Adrenal gland (tissue), 12 donors: Measurements from ENCODE around the gene BPIFB2. TPM values are rescaled to one million over a fixed set of nuclear protein-coding genes. Genes with fewer than 3 reads are reported as not detected.

Experiments used
- DNase-seq, 7 donors: peaks; one replicate each; pipeline ENCODE4 v3.0.0-alpha.2; 2019 to 2020
- H3K27ac ChIP-seq, 5 donors: fragments of 200-600 bp; sonication (generic) in 4 of 5; 1 replicate in 3 of 5; 2 replicates in 2 of 5; pipeline versions ENCODE4 v1.5.1 to v1.8.0; 2016 to 2020; ENCODE audit warnings: mild to moderate bottlenecking in 1 of 5
- H3K27me3 ChIP-seq: fragments of 200-600 bp; 2 replicates; pipeline ENCODE4 v1.8.0; 2021
- H3K36me3 ChIP-seq, 2 donors: fragments of 200-600 bp; replicated peaks in 1 of 2; 1 replicate in 1 of 2; 2 replicates in 1 of 2; pipeline versions ENCODE4 v1.5.1 to v1.8.0; 2018 to 2022
- H3K4me1 ChIP-seq, 2 donors: fragments of 200-600 bp; replicated peaks in 1 of 2; 1 replicate in 1 of 2; 2 replicates in 1 of 2; pipeline versions ENCODE4 v1.5.1 to v1.8.0; 2018 to 2021
- H3K4me3 ChIP-seq, 4 donors: fragments of 200-600 bp; sonication (generic) in 3 of 4; one replicate each; pipeline ENCODE4 v1.5.1; 2016 to 2018
- H3K9me3 ChIP-seq, 3 donors: fragments of 200-600 bp; sonication (generic) in 1 of 3; replicated peaks in 1 of 3; 1 replicate in 2 of 3; 2 replicates in 1 of 3; pipeline versions ENCODE4 v1.5.1 to v1.8.0; 2016 to 2021
- CTCF ChIP-seq, 6 experiments: fragments of 450-650 bp in 4 of 6; fragments of 200-600 bp in 2 of 6; sonication (generic) in 1 of 6; IDR thresholded peaks; 1 replicate in 5 of 6; 2 replicates in 1 of 6; pipeline versions ENCODE4 v1.5.1 to v1.8.0; 2016 to 2021; ENCODE audit warnings: antibody characterized with exemption in 6 of 6, mild to moderate bottlenecking in 2 of 6, moderate library complexity in 1 of 6
- POLR2A ChIP-seq, 2 donors: fragments of 450-650 bp; IDR thresholded peaks; one replicate each; pipeline ENCODE4 v1.6.1; 2017; ENCODE audit warnings: antibody characterized with exemption in 2 of 2, mild to moderate bottlenecking in 2 of 2, moderate library complexity in 1 of 2
- WGBS, 4 donors: extraction: QIAGEN DNeasy Blood & Tissue Kit in 2 of 4; methylation state at CpG; one replicate each; pipeline versions ENCODE4 v1.1.5 to v1.1.7; 2013 to 2017; 5-methylcytosine and 5-hydroxymethylcytosine counted together
- intact Hi-C, 2 donors: fragments of 100-400 bp; cut with DNase I; formaldehyde crosslinking; loops; one replicate each; pipeline versions ENCODE4 v1.14.1 to v1.15.0; 2022 to 2023
- polyA plus RNA-seq, 3 donors: library from polyadenylated mRNA; stranded (reverse); fragments of 200-250 nt in 2 of 3; fragments of 350-450 nt in 1 of 3; fragmentation: Illumina TruSeq in 1 of 3; extraction: RNeasy Lipid Tissue Mini Kit (QIAGEN cat#74804) in 1 of 3; gene quantifications; one replicate each; pipeline ENCODE4 v1.2.3, GENCODE V29; 2013 to 2014
- total RNA-seq, 9 donors: library from RNA; depleted of rRNA in 4 of 9; stranded (reverse); fragments of >200 nt in 4 of 9; fragments of 120-200 nt in 1 of 9; fragmentation: NEBNext Ultra II Directional in 1 of 9; extraction: Animal tissue kit (Norgen Biotek cat#: 25700) in 1 of 9; gene quantifications; one replicate each; pipeline versions ENCODE4 v1.1.0 to v1.2.4, GENCODE V29; 2013 to 2023
- donor health status: healthy with polysubstance abuse.
- donor health status: Bipolar disorder and iron deficiency.
- donor health status: DM: yes; HTN: yes; CAD: no.
- donor health status: DM: no; HTN: no; CAD: no.
- donor health status: DM: no; HTN: no; CAD: no.
- donor health status: DM: yes; HTN: yes; CAD: no.

Gene BPIFB2
- total and polyA plus RNA-seq, 12 donors: 0.15 TPM; not detected in 11

GRCh38 chr20:33054791-33055190 is 47.3 kb downstream of the BPIFB2 start:
- WGBS, 4 donors: 76 to 83% (median 80%) methylated on average over 2 of the region's 2 CpGs
- no peak overlapping the region for H3K27ac ChIP-seq
- DNase-seq: no peak
- TF ChIP-seq CTCF (IDR thresholded peaks at IDR 0.05) (no peak), POLR2A (IDR thresholded peaks at IDR 0.05) (no peak)
- H3K27me3 ChIP-seq: no peaks in the 10 kb centered on the region
- H3K36me3 ChIP-seq: no peaks in the 10 kb centered on the region
- H3K4me3 ChIP-seq: no peak overlapping the region
- no peaks in the 10 kb centered on the region for H3K4me1 ChIP-seq
- intact Hi-C loops: no loop called here
- H3K9me3 ChIP-seq: no peaks in the 10 kb centered on the region

GRCh38 chr20:33059136-33059535 is 51.6 kb downstream of the BPIFB2 start:
- H3K4me1 ChIP-seq: no peaks in the 10 kb centered on the region
- no peaks in the 10 kb centered on the region for H3K27me3 ChIP-seq
- DNase-seq: no peak
- intact Hi-C loops: no loop called here
- no peak overlapping the region for H3K4me3 ChIP-seq
- H3K27ac ChIP-seq: no peak overlapping the region
- H3K9me3 ChIP-seq: no peaks in the 10 kb centered on the region
- WGBS, 4 donors: 74 to 91% (median 79%) methylated on average over 5 to 7 of the region's 7 CpGs
- no peak for TF ChIP-seq POLR2A (IDR thresholded peaks at IDR 0.05)
- TF ChIP-seq CTCF (IDR thresholded peaks at IDR 0.05): no peak
- H3K36me3 ChIP-seq: no peaks in the 10 kb centered on the region

GRCh38 chr20:33059741-33060390 is 52.4 kb downstream of the BPIFB2 start:
- intact Hi-C loops: no loop called here
- no peak for TF ChIP-seq CTCF (IDR thresholded peaks at IDR 0.05)
- TF ChIP-seq POLR2A (IDR thresholded peaks at IDR 0.05): no peak
- WGBS, 4 donors: 88 to 90% (median 89%) methylated on average over 11 to 22 of the region's 22 CpGs
- H3K27me3 ChIP-seq: no peaks in the 10 kb centered on the region
- no peak overlapping the region for H3K4me3 ChIP-seq
- no peak overlapping the region for H3K27ac ChIP-seq
- H3K9me3 ChIP-seq: no peaks in the 10 kb centered on the region
- no peaks in the 10 kb centered on the region for H3K4me1 ChIP-seq
- no peak for DNase-seq
- no peaks in the 10 kb centered on the region for H3K36me3 ChIP-seq

DNA sequence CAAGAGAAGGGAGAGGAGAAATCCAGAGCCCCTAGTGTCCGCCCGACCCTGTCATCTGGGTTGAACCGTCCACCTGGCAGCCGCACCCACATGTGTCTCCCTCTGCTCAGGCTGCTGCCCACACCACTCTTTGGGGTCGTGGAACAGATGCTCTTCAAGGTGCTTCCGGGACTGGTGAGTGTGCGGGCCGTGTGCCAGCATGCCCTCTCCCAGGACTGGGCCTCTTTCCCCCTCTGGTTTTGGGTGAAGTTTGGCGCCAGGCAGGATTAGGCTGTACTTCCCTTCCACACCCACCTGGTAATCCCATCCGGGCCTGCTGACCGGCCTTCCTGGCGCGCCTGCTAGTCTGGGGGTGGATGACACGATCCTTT is 54.1 kb downstream of the BPIFB2 start:
- no peak for DNase-seq
- intact Hi-C loops: no loop called here
- no peak overlapping the region for H3K4me3 ChIP-seq
- no peaks in the 10 kb centered on the region for H3K27me3 ChIP-seq
- no peaks in the 10 kb centered on the region for H3K4me1 ChIP-seq
- no peak overlapping the region for H3K27ac ChIP-seq
- H3K36me3 ChIP-seq: no peaks in the 10 kb centered on the region
- no peaks in the 10 kb centered on the region for H3K9me3 ChIP-seq
- 89 to 92% (median 91%) methylated on average over 7 to 14 of the region's 14 CpGs for WGBS, 4 donors
- TF ChIP-seq POLR2A (IDR thresholded peaks at IDR 0.05): no peak
- TF ChIP-seq CTCF (IDR thresholded peaks at IDR 0.05): no peak
